K562 (cell line): Measurements from ENCODE around the gene IRF2BP2. TPM values are rescaled to one million over a fixed set of nuclear protein-coding genes. Genes with fewer than 3 reads are reported as not detected.

ENCODE experiments used
- ASH1L ChIP-seq: fragments of 450-650 bp; IDR thresholded peaks from 2 replicates; pipeline ENCODE4 v1.6.1; 2018; ENCODE audit warnings: borderline replicate concordance, mild to moderate bottlenecking, low read depth; ENCODE audit not compliant: partially characterized antibody
- ATF4 ChIP-seq: fragments of 450-650 bp; formaldehyde crosslinking; IDR thresholded peaks from 2 replicates; pipeline ENCODE4 v1.4.0; 2022; ENCODE audit warnings: mild to moderate bottlenecking, moderate library complexity
- ETV1 ChIP-seq: fragments of 450-650 bp; conservative IDR thresholded peaks from 2 replicates; pipeline ENCODE4 v1.6.1; 2016; ENCODE audit warnings: missing genetic modification characterization, control low read depth, low read depth, missing compliant biosample characterization
- EWSR1 ChIP-seq: fragments of 450-650 bp; IDR thresholded peaks from 2 replicates; pipeline ENCODE4 v1.6.1; 2018; ENCODE audit warnings: borderline replicate concordance, mild to moderate bottlenecking, low read depth, moderate library complexity; ENCODE audit not compliant: partially characterized antibody
- FOXM1 ChIP-seq, 2 experiments: fragments of 450-650 bp in 1 of 2; sonication (generic) in 1 of 2; formaldehyde crosslinking in 1 of 2; IDR thresholded peaks; 2 replicates each; pipeline versions ENCODE4 v1.6.1 to v1.9.0; 2017 to 2022; ENCODE audit warnings: low read depth in 2 of 2, mild to moderate bottlenecking in 2 of 2, missing genetic modification reagents in 1 of 2, moderate library complexity in 1 of 2
- GMEB1 ChIP-seq: fragments of 250-450 bp; sonication (Bioruptor Pico); IDR thresholded peaks from 2 replicates; pipeline ENCODE4 v1.4.0; 2020; ENCODE audit warnings: mild to moderate bottlenecking
- HIVEP1 ChIP-seq: fragments of 250-450 bp; sonication (Bioruptor Pico); IDR thresholded peaks from 2 replicates; pipeline ENCODE4 v1.4.0; 2020; ENCODE audit warnings: mild to moderate bottlenecking
- KLF1 ChIP-seq: fragments of 450-650 bp; IDR thresholded peaks from 2 replicates; pipeline ENCODE4 v1.6.1; 2016; ENCODE audit warnings: missing genetic modification characterization, missing compliant biosample characterization
- TCF7L2 ChIP-seq: fragments of 150-350 bp; IDR thresholded peaks from 2 replicates; pipeline ENCODE4 v1.6.1; 2016; ENCODE audit warnings: low read depth, mild to moderate bottlenecking, low read length, moderate library complexity
- ZNF175 ChIP-seq: fragments of 200-800 bp; sonication (Bioruptor generic); IDR thresholded peaks from 2 replicates; pipeline ENCODE4 v1.6.1; 2016; ENCODE audit warnings: low read depth, mild to moderate bottlenecking, missing genetic modification characterization, missing compliant biosample characterization
- ZNF277 ChIP-seq: fragments of 250-450 bp; sonication (Bioruptor Pico); IDR thresholded peaks from 2 replicates; pipeline ENCODE4 v1.8.0; 2022; ENCODE audit warnings: inconsistent platforms, mild to moderate bottlenecking, moderate library complexity, borderline replicate concordance
- ZNF280A ChIP-seq: fragments of 450-650 bp; IDR thresholded peaks from 2 replicates; pipeline ENCODE4 v1.6.1; 2018; ENCODE audit warnings: mild to moderate bottlenecking, low read depth; ENCODE audit not compliant: partially characterized antibody
- ZNF717 ChIP-seq: fragments of 250-450 bp; sonication (Bioruptor Pico); IDR thresholded peaks from 2 replicates; pipeline ENCODE4 v1.5.0; 2021
- polyA plus RNA-seq, 8 experiments: library from polyadenylated mRNA; depleted of rRNA in 4 of 8; stranded (reverse) in 5 of 8; unstranded in 3 of 8; fragments of >200 nt; fragmentation: Nextera tagmentation in 2 of 8; fragmentation: Illumina TruSeq in 1 of 8; extraction: Ambion mirVana in 2 of 8; extraction: Trizol in 1 of 8; gene quantifications; 2 replicates each; pipeline versions ENCODE4 v1.2.1 to v1.2.3, GENCODE V29; 2011 to 2014; ENCODE audit warnings: inconsistent platforms in 1 of 8, missing spikeins in 1 of 8
- total RNA-seq, 7 experiments: library from RNA; depleted of rRNA in 6 of 7; stranded (reverse); fragments of >200 nt in 6 of 7; fragmentation: Illumina TruSeq in 2 of 7; extraction: Trizol in 2 of 7; gene quantifications; 2 replicates each; pipeline versions ENCODE4 v1.2.1 to v1.2.3, GENCODE V29; 2011 to 2021; ENCODE audit warnings: low replicate concordance in 1 of 7

Gene IRF2BP2
- total and polyA plus RNA-seq, 9 of the 15 experiments (the other 6 are each of a cell fraction or from before 2014, with no cell fraction given), result 7.7 to 68.6 (median 22.1) TPM

- TF ChIP-seq ZNF175 (CRISPR knock-in tag) (peak; percentile 88; the same call in 1 of the 2 replicates), ZNF277 (CRISPR knock-in tag) (no peak), ZNF717 (CRISPR knock-in tag) (no peak), GMEB1 (peak; percentile 72), ASH1L (no peak), ATF4 (no peak), ZNF280A (no peak), ETV1 (tag) (0 out of 2 replicates have a peak, but pooled peaks have one; percentile 8), HIVEP1 (CRISPR knock-in tag) (no peak), KLF1 (no peak), EWSR1 (no peak), TCF7L2 (no peak), FOXM1 (IDR thresholded peaks at IDR 0.05; ENCODE audit: low read depth) (no peak), FOXM1 (CRISPR knock-in tag; IDR thresholded peaks at IDR 0.05; ENCODE audit: low read depth) (0 out of 2 replicates have a peak, but pooled peaks have one; percentile 5)
These were observed at the start of gene IRF2BP2 (continued) for GRCh38 chr1:234610061-234610665.
